GM19035 (cell line): Measurements from ENCODE around the gene ZNF529.

ENCODE experiments used
- ATAC-seq: cut with Tn5 transposase; IDR thresholded peaks from one replicate; pipeline ENCODE4 v1.9.1; 2021; ENCODE audit not compliant: unreplicated experiment

The ZNF529 gene

GRCh38 chr19:36514012-36514612 is 59.0 kb downstream of the ZNF529 start:
- ATAC-seq, result no peak

GRCh38 chr19:36508325-36508724 is 64.8 kb downstream of the ZNF529 start:
- ATAC-seq, result no peak

- ATAC-seq, result no peak
These were observed 71.1 kb downstream of the ZNF529 start for GRCh38 chr19:36501973-36502372.

GRCh38 chr19:36497001-36497400 is 76.1 kb downstream of the ZNF529 start:
- ATAC-seq, result no peak
